IPS-20b (cell line): ENCODE data around the gene AGAP1.
"Not testable (repeated sequence)": the region's sequence is repeated elsewhere in the genome, so short reads cannot be mapped to it uniquely, and the experiment has no call there.

Source experiments
- H3K27ac ChIP-seq: one replicate; pipeline ENCODE4 v1.5.1; 2013; ENCODE audit warnings: low read length
- H3K27me3 ChIP-seq: 2 replicates; pipeline ENCODE4 v1.6.1; 2013; ENCODE audit warnings: mild to moderate bottlenecking, low read length, inconsistent platforms; ENCODE audit not compliant: insufficient read depth
- H3K36me3 ChIP-seq: 2 replicates; pipeline ENCODE4 v1.6.1; 2013; ENCODE audit warnings: low read depth, mild to moderate bottlenecking, inconsistent platforms, low read length, moderate library complexity; ENCODE audit not compliant: insufficient read depth
- H3K4me1 ChIP-seq: 2 replicates; pipeline ENCODE4 v1.6.1; 2013; ENCODE audit warnings: mild to moderate bottlenecking, control low read depth, inconsistent platforms, low read length, moderate library complexity; ENCODE audit not compliant: insufficient read depth
- H3K4me3 ChIP-seq: 2 replicates; pipeline ENCODE4 v1.5.1; 2013; ENCODE audit warnings: mild to moderate bottlenecking, low read length, inconsistent platforms
- H3K9ac ChIP-seq: 2 replicates; pipeline ENCODE4 v1.6.1; 2013; ENCODE audit warnings: low read depth, mild to moderate bottlenecking, inconsistent platforms, low read length, moderate library complexity
- H3K9me3 ChIP-seq: 2 replicates; pipeline ENCODE4 v1.6.1; 2013; ENCODE audit warnings: mild to moderate bottlenecking, low read depth, low read length, inconsistent platforms; ENCODE audit not compliant: insufficient read depth

Gene AGAP1

GRCh38 chr2:235935773-235936172, 441.9 kb downstream of the AGAP1 start:
- Histone ChIP-seq H3K4me3 (no peak overlapping the region), H3K27ac (no peak overlapping the region), H3K36me3 (0 out of 2 replicates have a peak, but pooled peaks cover 14% of the 10 kb centered on the region), H3K9ac (no peak overlapping the region), H3K4me1 (peaks cover 3% of the 10 kb centered on the region; the same call in 1 of the 2 replicates), H3K9me3 (no peaks in the 10 kb centered on the region), H3K27me3 (no peaks in the 10 kb centered on the region)

- H3K27me3 ChIP-seq, result no peaks in the 10 kb centered on the region
- H3K36me3 ChIP-seq, result 0 out of 2 replicates have a peak, but pooled peaks cover 14% of the 10 kb centered on the region
- no peak overlapping the region for H3K27ac ChIP-seq
- peaks cover 3% of the 10 kb centered on the region; the same call in 1 of the 2 replicates for H3K4me1 ChIP-seq
- no peak overlapping the region for H3K9ac ChIP-seq
- H3K9me3 ChIP-seq, result no peaks in the 10 kb centered on the region
- H3K4me3 ChIP-seq, result no peak overlapping the region
These were observed 442.6 kb downstream of the AGAP1 start for GRCh38 chr2:235936493-235936892.

- Histone ChIP-seq H3K9me3 (no peaks in the 10 kb centered on the region), H3K4me3 (no peak overlapping the region), H3K4me1 (peaks cover 3% of the 10 kb centered on the region; the same call in 1 of the 2 replicates), H3K9ac (no peak overlapping the region), H3K27me3 (no peaks in the 10 kb centered on the region), H3K27ac (no peak overlapping the region), H3K36me3 (0 out of 2 replicates have a peak, but pooled peaks cover 8% of the 10 kb centered on the region)
These were observed 443.2 kb downstream of the AGAP1 start for GRCh38 chr2:235937087-235937486.

DNA sequence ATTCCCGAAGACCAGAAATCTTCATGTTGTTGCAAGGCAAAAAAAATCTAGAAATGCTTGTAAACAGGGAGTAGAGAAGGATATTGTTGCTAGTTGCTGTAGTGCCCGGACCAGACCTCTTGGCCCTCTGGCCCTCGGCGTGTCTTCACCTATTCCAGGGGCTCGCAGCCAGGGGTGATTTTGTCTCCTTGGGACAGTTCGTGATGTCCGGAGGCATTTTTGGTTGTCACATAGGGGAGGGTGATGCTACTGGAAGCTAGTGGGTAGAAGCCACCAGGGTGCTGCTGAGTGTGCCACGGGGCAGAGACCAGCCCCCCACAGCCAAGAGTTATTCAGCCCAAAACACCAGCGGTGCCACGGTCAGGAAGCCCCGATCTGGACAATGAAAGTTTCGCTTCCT, 443.7 kb downstream of the AGAP1 start:
- Histone ChIP-seq H3K4me1 (peaks cover 3% of the 10 kb centered on the region; the same call in 1 of the 2 replicates), H3K27me3 (no peaks in the 10 kb centered on the region), H3K4me3 (no peak overlapping the region), H3K9me3 (no peaks in the 10 kb centered on the region), H3K9ac (no peak overlapping the region), H3K27ac (no peak overlapping the region), H3K36me3 (0 out of 2 replicates have a peak, but pooled peaks cover 4% of the 10 kb centered on the region)

GRCh38 chr2:235937936-235938335, 444.1 kb downstream of the AGAP1 start:
- Histone ChIP-seq H3K9me3 (no peaks in the 10 kb centered on the region), H3K27ac (no peak overlapping the region), H3K4me3 (no peak overlapping the region), H3K36me3 (no peaks in the 10 kb centered on the region), H3K4me1 (peaks cover 3% of the 10 kb centered on the region; the same call in 1 of the 2 replicates), H3K27me3 (no peaks in the 10 kb centered on the region), H3K9ac (no peak overlapping the region)

DNA sequence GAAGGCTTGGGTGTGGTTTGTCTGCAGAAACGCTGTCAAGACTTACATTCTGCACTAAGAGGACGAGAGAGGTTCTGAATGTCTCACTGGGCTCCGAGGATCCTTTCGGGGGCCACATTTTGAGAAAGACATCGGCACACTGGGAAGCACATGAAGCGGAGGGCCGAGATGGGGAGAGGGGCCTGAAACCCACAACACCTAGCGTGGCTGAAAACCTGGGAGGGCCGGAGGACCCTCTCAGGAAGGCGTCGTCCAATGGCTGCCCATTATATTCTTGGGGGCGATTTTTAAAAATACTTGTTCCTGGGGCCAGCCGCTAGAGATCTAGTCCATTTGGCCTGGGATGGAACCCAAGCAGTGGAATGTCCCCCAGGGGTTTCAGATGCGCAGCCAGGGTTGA, 444.8 kb downstream of the AGAP1 start:
- H3K4me3 ChIP-seq, result no peak overlapping the region
- H3K36me3 ChIP-seq, result no peaks in the 10 kb centered on the region
- H3K27me3 ChIP-seq, result no peaks in the 10 kb centered on the region

DNA sequence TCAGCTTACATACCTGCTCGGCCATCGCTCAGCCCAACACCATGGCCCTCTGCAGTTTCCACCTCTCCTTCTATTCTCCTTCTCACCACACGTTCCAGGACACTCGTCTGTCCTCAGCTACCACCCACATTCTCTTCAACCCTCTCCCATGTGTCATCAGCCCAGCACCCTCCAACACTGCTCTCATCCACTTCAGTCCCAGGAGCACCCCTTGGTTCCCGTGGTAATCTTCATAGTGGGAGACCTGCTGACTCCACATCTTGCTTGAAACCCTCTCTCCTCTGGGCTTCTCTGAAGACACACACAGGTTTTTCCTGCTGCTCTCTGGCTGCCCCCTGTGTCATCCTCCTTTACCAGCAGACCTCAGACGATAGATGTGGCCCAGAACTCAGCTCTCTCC, 445.6 kb downstream of the AGAP1 start:
- no peak overlapping the region for H3K9ac ChIP-seq

More for the DNA sequence above, 444.8 kb downstream of the AGAP1 start:
- Histone ChIP-seq H3K9ac (no peak overlapping the region), H3K27ac (no peak overlapping the region), H3K9me3 (no peaks in the 10 kb centered on the region), H3K4me1 (peaks cover 3% of the 10 kb centered on the region; the same call in 1 of the 2 replicates)

DNA sequence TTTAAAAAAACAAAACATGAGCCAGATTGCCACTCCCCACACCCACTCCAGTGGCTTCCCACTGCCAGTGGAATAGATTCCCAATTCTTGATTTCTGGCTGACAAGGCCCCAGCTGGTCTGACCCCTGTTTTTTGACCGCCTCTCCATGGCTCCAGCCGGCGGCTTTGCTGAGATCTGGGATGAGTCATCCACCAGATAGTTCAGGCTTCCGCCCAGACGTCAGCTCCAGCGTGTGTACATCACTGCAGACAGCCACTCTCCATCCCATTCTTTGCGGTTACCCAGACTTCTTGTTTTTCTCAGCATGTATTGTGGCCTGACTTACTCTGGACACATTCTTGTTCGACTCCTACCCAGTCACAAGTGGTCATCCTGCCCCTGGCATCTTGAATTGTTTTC, 446.5 kb downstream of the AGAP1 start:
- no peak overlapping the region for H3K27ac ChIP-seq

More for the DNA sequence above, 445.6 kb downstream of the AGAP1 start:
- H3K4me3 ChIP-seq, result no peak overlapping the region
- H3K27me3 ChIP-seq, result no peaks in the 10 kb centered on the region
- H3K27ac ChIP-seq, result no peak overlapping the region
- no peaks in the 10 kb centered on the region for H3K36me3 ChIP-seq
- peaks cover 3% of the 10 kb centered on the region; the same call in 1 of the 2 replicates for H3K4me1 ChIP-seq
- no peaks in the 10 kb centered on the region for H3K9me3 ChIP-seq

GRCh38 chr2:235944591-235944990, 450.7 kb downstream of the AGAP1 start:
- no peak overlapping the region for H3K4me3 ChIP-seq
- no peaks in the 10 kb centered on the region for H3K27me3 ChIP-seq
- no peak overlapping the region for H3K9ac ChIP-seq
- no peaks in the 10 kb centered on the region for H3K9me3 ChIP-seq
- H3K4me1 ChIP-seq, result no peaks in the 10 kb centered on the region
- H3K27ac ChIP-seq, result no peak overlapping the region
- H3K36me3 ChIP-seq, result no peaks in the 10 kb centered on the region

More for the DNA sequence above, 446.5 kb downstream of the AGAP1 start:
- H3K4me1 ChIP-seq, result peaks cover 3% of the 10 kb centered on the region; the same call in 1 of the 2 replicates
- H3K27me3 ChIP-seq, result no peaks in the 10 kb centered on the region
- no peaks in the 10 kb centered on the region for H3K9me3 ChIP-seq
- H3K9ac ChIP-seq, result no peak overlapping the region
- no peaks in the 10 kb centered on the region for H3K36me3 ChIP-seq
- no peak overlapping the region for H3K4me3 ChIP-seq

GRCh38 chr2:235945608-235946140, 451.8 kb downstream of the AGAP1 start:
- no peak overlapping the region for H3K4me3 ChIP-seq
- no peaks in the 10 kb centered on the region for H3K9me3 ChIP-seq
- H3K27me3 ChIP-seq, result no peaks in the 10 kb centered on the region
- H3K4me1 ChIP-seq, result peaks cover 11% of the 10 kb centered on the region; the same call in 1 of the 2 replicates
- no peaks in the 10 kb centered on the region for H3K36me3 ChIP-seq
- no peak overlapping the region for H3K9ac ChIP-seq
- no peak overlapping the region for H3K27ac ChIP-seq

GRCh38 chr2:235946590-235946989, 452.7 kb downstream of the AGAP1 start:
- Histone ChIP-seq H3K9me3 (no peaks in the 10 kb centered on the region), H3K36me3 (no peaks in the 10 kb centered on the region), H3K9ac (no peak overlapping the region), H3K4me1 (peaks cover 14% of the 10 kb centered on the region), H3K27me3 (no peaks in the 10 kb centered on the region), H3K4me3 (no peak overlapping the region), H3K27ac (no peak overlapping the region)

GRCh38 chr2:235947055-235947454, 453.2 kb downstream of the AGAP1 start:
- not testable (repeated sequence) for H3K27me3 ChIP-seq, H3K9me3 ChIP-seq, H3K4me3 ChIP-seq, H3K27ac ChIP-seq, H3K9ac ChIP-seq, H3K36me3 ChIP-seq
- peaks cover 19% of the 10 kb centered on the region for H3K4me1 ChIP-seq
